ENCODE data around the gene FAM53B. TPM values are rescaled to one million over a fixed set of nuclear protein-coding genes. Genes with fewer than 3 reads are reported as not detected.

FAM53B gene
- total RNA-seq, 1 donor from 2014 or later: 39.8 TPM

GRCh38 chr10:124606822-124607221 is 137.4 kb downstream of the FAM53B start:
- no peaks in the 10 kb centered on the region for H3K36me3 Mint-ChIP-seq (ENCODE audit: insufficient read depth)
- no peak for DNase-seq (ENCODE audit: low spot score, unreplicated experiment)
- H3K9me3 Mint-ChIP-seq (ENCODE audit: low read depth): no peaks in the 10 kb centered on the region
- H3K4me1 Mint-ChIP-seq (ENCODE audit: low read depth): peaks cover 2% of the 10 kb centered on the region
- no peak overlapping the region for H3K27ac Mint-ChIP-seq
- TF ChIP-seq CTCF (IDR thresholded peaks at IDR 0.05; ENCODE audit: unreplicated experiment): no peak
- no peak overlapping the region for H3K4me3 Mint-ChIP-seq (ENCODE audit: low read depth)
- no peaks in the 10 kb centered on the region for H3K27me3 Mint-ChIP-seq

DNA sequence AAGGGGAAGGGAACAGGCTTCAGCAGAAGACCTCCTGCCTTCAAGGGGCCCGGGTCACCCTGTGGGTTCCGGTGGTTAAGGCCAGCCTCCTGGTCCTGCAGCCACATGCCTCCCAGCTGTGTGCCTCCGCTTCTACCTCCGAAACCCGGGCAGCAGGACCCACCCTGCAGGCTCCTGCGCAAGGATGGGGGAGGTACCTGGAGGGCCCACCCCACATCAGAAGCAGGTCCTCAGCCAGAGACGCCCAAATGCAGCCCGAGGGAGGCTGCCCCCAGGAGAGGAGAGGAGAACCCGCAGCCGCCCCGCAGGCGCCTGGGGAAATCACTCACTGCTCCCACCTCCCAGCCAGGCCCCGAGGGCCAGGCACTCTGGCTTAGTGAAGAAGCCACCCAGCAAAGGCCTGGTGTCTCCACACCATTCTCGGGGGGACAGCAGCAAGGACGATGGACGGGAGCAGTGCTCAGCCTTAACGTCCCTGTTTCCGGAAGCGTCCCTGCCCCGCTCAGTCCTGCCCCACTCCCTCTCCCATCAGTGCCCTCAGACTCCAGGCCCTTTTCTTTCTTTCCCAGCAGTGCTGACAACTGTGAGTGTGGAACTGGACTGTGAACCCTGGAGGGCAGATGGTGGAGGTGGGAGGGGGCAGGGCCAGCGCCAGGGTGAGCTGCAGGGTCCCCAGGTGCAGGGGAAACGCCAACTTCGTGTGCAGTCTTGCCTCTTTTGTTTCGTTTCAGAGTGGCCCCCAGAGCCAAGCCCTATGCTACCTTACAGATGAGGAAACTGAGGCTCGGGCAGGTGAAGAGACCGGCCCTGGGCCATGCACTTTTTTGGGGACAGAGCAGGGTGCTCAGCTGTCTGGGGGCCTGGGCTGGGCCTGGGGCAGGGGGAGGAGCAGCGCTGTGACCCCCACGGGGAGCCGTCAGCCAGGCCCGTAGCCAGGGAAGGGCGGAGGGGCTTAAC is 138.0 kb downstream of the FAM53B start:
- peaks cover 2% of the 10 kb centered on the region for H3K4me1 Mint-ChIP-seq (ENCODE audit: low read depth)
- DNase-seq (ENCODE audit: low spot score, unreplicated experiment): no peak
- no peaks in the 10 kb centered on the region for H3K36me3 Mint-ChIP-seq (ENCODE audit: insufficient read depth)
- H3K27me3 Mint-ChIP-seq: no peaks in the 10 kb centered on the region
- H3K9me3 Mint-ChIP-seq (ENCODE audit: low read depth): no peaks in the 10 kb centered on the region
- no peak overlapping the region for H3K27ac Mint-ChIP-seq
- no peak overlapping the region for H3K4me3 Mint-ChIP-seq (ENCODE audit: low read depth)
- no peak for TF ChIP-seq CTCF (IDR thresholded peaks at IDR 0.05; ENCODE audit: unreplicated experiment)

DNA sequence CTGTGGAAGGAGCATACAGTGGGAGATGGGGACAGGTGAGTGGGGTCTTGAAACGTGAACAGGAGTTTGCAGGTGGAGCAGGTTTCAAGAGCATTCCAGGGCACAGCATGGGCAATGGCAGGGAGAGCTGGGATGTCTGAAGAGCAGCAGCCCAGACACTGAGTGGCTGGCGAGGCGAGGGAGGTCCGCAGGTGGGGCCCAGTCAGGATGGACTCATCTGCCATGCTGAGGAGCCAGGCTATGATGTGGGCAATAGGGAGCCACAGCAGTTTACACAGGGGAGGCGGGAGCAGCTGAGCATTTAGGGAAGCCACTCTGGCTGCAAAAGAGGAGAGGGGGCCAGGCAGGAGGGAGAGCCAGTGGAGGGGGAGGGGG is 138.7 kb downstream of the FAM53B start:
- H3K4me3 Mint-ChIP-seq (ENCODE audit: low read depth): no peak overlapping the region
- H3K9me3 Mint-ChIP-seq (ENCODE audit: low read depth): no peaks in the 10 kb centered on the region
- TF ChIP-seq CTCF (IDR thresholded peaks at IDR 0.05; ENCODE audit: unreplicated experiment): no peak
- H3K27me3 Mint-ChIP-seq: no peaks in the 10 kb centered on the region
- H3K27ac Mint-ChIP-seq: no peak overlapping the region
- no peak for DNase-seq (ENCODE audit: low spot score, unreplicated experiment)
- H3K36me3 Mint-ChIP-seq (ENCODE audit: insufficient read depth): no peaks in the 10 kb centered on the region
- H3K4me1 Mint-ChIP-seq (ENCODE audit: low read depth): peaks cover 2% of the 10 kb centered on the region

- no peaks in the 10 kb centered on the region for H3K9me3 Mint-ChIP-seq (ENCODE audit: low read depth)
- H3K36me3 Mint-ChIP-seq (ENCODE audit: insufficient read depth): no peaks in the 10 kb centered on the region
- H3K4me3 Mint-ChIP-seq (ENCODE audit: low read depth): no peak overlapping the region
- no peak for TF ChIP-seq CTCF (IDR thresholded peaks at IDR 0.05; ENCODE audit: unreplicated experiment)
- no peak overlapping the region for H3K27ac Mint-ChIP-seq
- DNase-seq (ENCODE audit: low spot score, unreplicated experiment): no peak
- H3K4me1 Mint-ChIP-seq (ENCODE audit: low read depth): peaks cover 2% of the 10 kb centered on the region
- H3K27me3 Mint-ChIP-seq: no peaks in the 10 kb centered on the region
Measured at GRCh38 chr10:124605001-124605370, 139.2 kb downstream of the FAM53B start.

- H3K9me3 Mint-ChIP-seq (ENCODE audit: low read depth): no peaks in the 10 kb centered on the region
- peaks cover 2% of the 10 kb centered on the region for H3K4me1 Mint-ChIP-seq (ENCODE audit: low read depth)
- no peak overlapping the region for H3K27ac Mint-ChIP-seq
- no peaks in the 10 kb centered on the region for H3K27me3 Mint-ChIP-seq
- no peak for DNase-seq (ENCODE audit: low spot score, unreplicated experiment)
- no peaks in the 10 kb centered on the region for H3K36me3 Mint-ChIP-seq (ENCODE audit: insufficient read depth)
- no peak overlapping the region for H3K4me3 Mint-ChIP-seq (ENCODE audit: low read depth)
- no peak for TF ChIP-seq CTCF (IDR thresholded peaks at IDR 0.05; ENCODE audit: unreplicated experiment)
Measured at GRCh38 chr10:124604214-124605000, 139.8 kb downstream of the FAM53B start.

All from progenitor cell of endocrine pancreas (in vitro differentiated cells).